H1 (cell line): Measurements from ENCODE around the gene PRMT1. TPM values are rescaled to one million over a fixed set of nuclear protein-coding genes. Genes with fewer than 3 reads are reported as not detected.
A peak's percentile ranks its signal among the peaks of the same experiment; 100 is the strongest.

Experiments used
- CTCF ChIA-PET: fragments of 300-600 bp; sonication (Branson Sonifier 250); formaldehyde crosslinking; loops from one replicate; lab custom pipeline; 2021; ENCODE audit not compliant: partially characterized antibody; lab: Charles Lee
- POLR2A ChIA-PET: fragments of 300-600 bp; sonication (Branson Sonifier 250); formaldehyde crosslinking; loops from one replicate; lab custom pipeline; 2021; ENCODE audit warnings: inconsistent platforms; ENCODE audit not compliant: partially characterized antibody; lab: Charles Lee
- DNase-seq, 2 experiments: peaks; one replicate each; pipeline versions ENCODE4 v3.0.0 to v3.0.0-alpha.2; 2010 to 2022; ENCODE audit warnings: low spot score in 2 of 2, low read depth in 1 of 2, mixed read lengths in 1 of 2
- FAIRE-seq: peaks from 2 replicates; lab custom pipeline; 2011; peaks lifted over from hg19 to GRCh38; lab: Jason Lieb, UNC
- H2AFZ ChIP-seq: 2 replicates; pipeline ENCODE4 v1.8.1; 2012; ENCODE audit warnings: low read length, inconsistent platforms
- H2AK5ac ChIP-seq: 2 replicates; pipeline ENCODE4 v1.6.1; 2013; ENCODE audit warnings: low read depth, low read length
- H2BK120ac ChIP-seq: replicated peaks from 2 replicates; pipeline ENCODE3; 2013; ENCODE audit warnings: low read depth, low read length, inconsistent platforms
- H2BK12ac ChIP-seq: 2 replicates; pipeline ENCODE4 v1.6.1; 2013; ENCODE audit warnings: low read depth, low read length
- H2BK15ac ChIP-seq: 2 replicates; pipeline ENCODE4 v1.6.1; 2013; ENCODE audit warnings: low read length
- H2BK20ac ChIP-seq: 2 replicates; pipeline ENCODE4 v1.6.1; 2013; ENCODE audit warnings: low read length
- H2BK5ac ChIP-seq: 2 replicates; pipeline ENCODE4 v1.6.1; 2013; ENCODE audit warnings: low read depth, low read length
- H3K14ac ChIP-seq: 2 replicates; pipeline ENCODE4 v1.6.1; 2013; ENCODE audit warnings: inconsistent platforms; ENCODE audit not compliant: insufficient read length
- H3K18ac ChIP-seq: 2 replicates; pipeline ENCODE4 v1.6.1; 2013; ENCODE audit warnings: low read length; ENCODE audit errors: extremely low read depth
- H3K23ac ChIP-seq: 2 replicates; pipeline ENCODE4 v1.6.1; 2013; ENCODE audit warnings: inconsistent platforms; ENCODE audit not compliant: insufficient read length
- H3K23me2 ChIP-seq: 2 replicates; pipeline ENCODE4 v1.6.1; 2013; ENCODE audit warnings: low read depth, low read length
- H3K27ac ChIP-seq: 2 replicates; pipeline ENCODE4 v1.6.1; 2011; ENCODE audit warnings: low read depth, low read length, inconsistent platforms
- H3K27me3 ChIP-seq, 4 experiments: replicated peaks in 1 of 4; 1 replicate in 1 of 4; 2 replicates in 3 of 4; pipeline versions ENCODE4 v1.6.1 to v1.8.1; 2011 to 2013; ENCODE audit warnings: low read length in 3 of 4, mild to moderate bottlenecking in 3 of 4, inconsistent platforms in 2 of 4, mixed read lengths in 2 of 4, moderate library complexity in 1 of 4; ENCODE audit not compliant: control insufficient read depth in 3 of 4, insufficient read depth in 3 of 4; ENCODE audit errors: extremely low read depth in 1 of 4
- H3K36me3 ChIP-seq, 4 experiments: 2 replicates each; pipeline versions ENCODE4 v1.6.1 to v1.8.1; 2011 to 2013; ENCODE audit warnings: mild to moderate bottlenecking in 4 of 4, low read length in 3 of 4, moderate library complexity in 2 of 4, control low read depth in 1 of 4, inconsistent platforms in 1 of 4; ENCODE audit not compliant: insufficient read depth in 4 of 4, control insufficient read depth in 2 of 4
- H3K4ac ChIP-seq: replicated peaks from 2 replicates; pipeline ENCODE3; 2013; ENCODE audit warnings: low read length, low read depth, mixed read lengths, inconsistent platforms; ENCODE audit not compliant: insufficient read length
- H3K4me1 ChIP-seq, 4 experiments: replicated peaks in 1 of 4; 1 replicate in 1 of 4; 2 replicates in 3 of 4; pipeline versions ENCODE4 v1.6.1 to v1.8.1; 2011 to 2013; ENCODE audit warnings: low read length in 3 of 4, inconsistent platforms in 2 of 4, mixed read lengths in 1 of 4; ENCODE audit not compliant: insufficient read depth in 4 of 4, control insufficient read depth in 3 of 4
- H3K4me2 ChIP-seq, 2 experiments: 2 replicates each; pipeline versions ENCODE4 v1.6.1 to v1.8.1; 2011 to 2013; ENCODE audit warnings: low read depth in 2 of 2, low read length in 2 of 2, control low read depth in 1 of 2, inconsistent platforms in 1 of 2, mild to moderate bottlenecking in 1 of 2; ENCODE audit not compliant: insufficient read depth in 1 of 2
- H3K4me3 ChIP-seq, 4 experiments: fragments of 200-600, 300-600 bp in 1 of 4; sonication (generic), shearing (Covaris generic), sonication (Bioruptor Twin) in 1 of 4; 2 replicates each; pipeline versions ENCODE4 v1.5.1 to v1.8.1; 2011 to 2016; ENCODE audit warnings: low read length in 4 of 4, low read depth in 3 of 4, control low read depth in 2 of 4, inconsistent platforms in 2 of 4, mild to moderate bottlenecking in 2 of 4, mixed read lengths in 1 of 4, moderate library complexity in 1 of 4; ENCODE audit not compliant: insufficient read depth in 2 of 4; ENCODE audit errors: extremely low read depth in 1 of 4
- H3K56ac ChIP-seq: replicated peaks from 2 replicates; pipeline ENCODE3; 2013; ENCODE audit warnings: low read depth, mild to moderate bottlenecking, mixed read lengths, low read length, inconsistent platforms; ENCODE audit not compliant: insufficient read length
- H3K79me1 ChIP-seq: 2 replicates; pipeline ENCODE4 v1.6.1; 2013; ENCODE audit warnings: low read depth, low read length, control low read depth
- H3K79me2 ChIP-seq, 2 experiments: 2 replicates each; pipeline versions ENCODE4 v1.6.1 to v1.8.1; 2012 to 2013; ENCODE audit warnings: low read length in 2 of 2, mild to moderate bottlenecking in 2 of 2, inconsistent platforms in 1 of 2; ENCODE audit not compliant: insufficient read depth in 2 of 2, control insufficient read depth in 1 of 2
- H3K9ac ChIP-seq, 4 experiments: replicated peaks in 1 of 4; 1 replicate in 1 of 4; 2 replicates in 3 of 4; pipeline versions ENCODE4 v1.6.1 to v1.8.1; 2011 to 2013; ENCODE audit warnings: low read depth in 3 of 4, low read length in 3 of 4, control low read depth in 2 of 4, mild to moderate bottlenecking in 2 of 4, moderate library complexity in 2 of 4, inconsistent platforms in 1 of 4; ENCODE audit errors: extremely low read depth in 1 of 4
- H3K9me3 ChIP-seq, 2 experiments: 2 replicates each; pipeline versions ENCODE4 v1.6.1 to v1.8.1; 2012 to 2013; ENCODE audit warnings: mild to moderate bottlenecking in 2 of 2, moderate library complexity in 2 of 2, control low read depth in 1 of 2, inconsistent platforms in 1 of 2, low read depth in 1 of 2, low read length in 1 of 2, mixed read lengths in 1 of 2; ENCODE audit not compliant: insufficient read depth in 2 of 2
- H4K20me1 ChIP-seq, 2 experiments: replicated peaks in 1 of 2; 2 replicates each; pipeline versions ENCODE3 to v1.8.1; 2011 to 2013; ENCODE audit warnings: inconsistent platforms in 2 of 2, low read length in 2 of 2, mild to moderate bottlenecking in 1 of 2; ENCODE audit not compliant: insufficient read depth in 2 of 2, control insufficient read depth in 1 of 2
- H4K5ac ChIP-seq: 2 replicates; pipeline ENCODE4 v1.6.1; 2013; ENCODE audit warnings: low read length, low read depth, mixed read lengths, inconsistent platforms; ENCODE audit not compliant: insufficient read length
- H4K8ac ChIP-seq: 2 replicates; pipeline ENCODE4 v1.8.0; 2013; ENCODE audit warnings: mild to moderate bottlenecking, moderate library complexity, low read length, inconsistent platforms; ENCODE audit not compliant: insufficient read depth; ENCODE audit errors: extremely low read depth
- H4K91ac ChIP-seq: replicated peaks from 2 replicates; pipeline ENCODE3; 2013; ENCODE audit warnings: low read length, mixed read lengths, inconsistent platforms; ENCODE audit not compliant: insufficient read length
- POLR2AphosphoS5 ChIP-seq: IDR thresholded peaks from 2 replicates; pipeline ENCODE4 v1.6.1; 2011; ENCODE audit warnings: low read depth, low read length
- RBBP5 ChIP-seq: IDR thresholded peaks from 2 replicates; pipeline ENCODE4 v1.7.1; 2012; ENCODE audit warnings: low read depth, mild to moderate bottlenecking, inconsistent platforms, low read length, moderate library complexity, borderline replicate concordance
- SUZ12 ChIP-seq: fragments of 200-600 bp; sonication (generic); IDR thresholded peaks from 2 replicates; pipeline ENCODE4 v1.6.1; 2012; ENCODE audit warnings: mild to moderate bottlenecking, inconsistent platforms, low read length, moderate library complexity, mixed read lengths
- TAF7 ChIP-seq: optimal IDR thresholded peaks from 2 replicates; pipeline ENCODE3; 2011; ENCODE audit warnings: low read depth, mild to moderate bottlenecking, inconsistent platforms, low read length, moderate library complexity, borderline replicate concordance
- WGBS, 2 experiments: shearing (Covaris generic) in 1 of 2; methylation state at CpG; one replicate each; pipeline versions ENCODE4 v1.1.6 to v1.1.7; 2013 to 2015; ENCODE audit warnings: low lambda C conversion rate in 2 of 2, mixed read lengths in 2 of 2, inconsistent platforms in 1 of 2, low coverage in 1 of 2, missing lambda C conversion rate in 1 of 2; ENCODE audit not compliant: insufficient replicate concordance in 2 of 2, insufficient coverage in 1 of 2, insufficient read length in 1 of 2; ENCODE audit errors: extremely low coverage in 1 of 2, missing lambda C conversion rate in 1 of 2; 5-methylcytosine and 5-hydroxymethylcytosine counted together
- polyA plus RNA-seq, 7 experiments: library from polyadenylated mRNA; depleted of rRNA in 3 of 7; stranded (reverse) in 5 of 7; unstranded in 2 of 7; fragments of >200 nt in 5 of 7; fragments of 200-250 nt in 2 of 7; gene quantifications; 1 replicate in 5 of 7; 2 replicates in 1 of 7; 4 replicates in 1 of 7; pipeline versions ENCODE4 v1.2.1 to v1.2.3, GENCODE V29; 2011 to 2013; ENCODE audit warnings: missing spikeins in 2 of 7, mixed read lengths in 2 of 7
- total RNA-seq: library from RNA; stranded (reverse); fragmentation: NEBNext Ultra II Directional; extraction: Animal tissue kit (Norgen Biotek cat#: 25700); gene quantifications from 2 replicates; pipeline ENCODE4 v1.2.1, GENCODE V29; 2021

PRMT1 gene
- total and polyA plus RNA-seq, 2 of the 8 experiments (the other 6 are each of a cell fraction or from before 2014, with no cell fraction given), result 561 to 1,215 TPM

GRCh38 chr19:49631610-49632192, 45.4 kb upstream of the PRMT1 start:
- Histone ChIP-seq H2BK20ac (no peak overlapping the region), H3K14ac (no peak overlapping the region), H2BK12ac (no peak overlapping the region), H3K9ac (no peak overlapping the region), H3K4me1 (peaks cover 0 to 17% (median 3%) of the 10 kb centered on the region in 4 experiments; a peak in 4 of 7 replicates), H3K36me3 (peaks cover 0 to 12% (median under 1%) of the 10 kb centered on the region in 4 experiments; a peak in 5 of 8 replicates), H4K20me1 (peaks cover 0 to 2% of the 10 kb centered on the region in 2 experiments), H2AK5ac (no peak overlapping the region), H2AFZ (no peak overlapping the region), H3K4me3 (no peak overlapping the region), H4K5ac (no peak overlapping the region), H2BK120ac (no peak overlapping the region), H3K56ac (no peak overlapping the region), H3K23ac (no peak overlapping the region), H4K8ac (no peak overlapping the region), H3K4me2 (no peak overlapping the region), H2BK15ac (no peak overlapping the region), H3K18ac (no peak overlapping the region), H3K79me1 (no peaks in the 10 kb centered on the region), H3K4ac (no peak overlapping the region), H4K91ac (no peak overlapping the region), H3K27me3 (no peaks in the 10 kb centered on the region), H3K27ac (no peak overlapping the region), H3K23me2 (no peaks in the 10 kb centered on the region), H3K9me3 (no peaks in the 10 kb centered on the region), H3K79me2 (no peaks in the 10 kb centered on the region), H2BK5ac (no peak overlapping the region)
- WGBS, 2 experiments, result 85% methylated on average over 19 of the region's 19 CpGs; no CpG with 5 or more reads in 1 of the 2 experiments
- ChIA-PET CTCF (interaction anchor here (0.6 to 1.2 kb wide), 6 partner anchors 8 to 286 kb away, joined by 3 to 4 read pairs (median 3); partner anchors contain the start of gene RRAS), POLR2A (interaction anchor here (0.8 to 50.7 kb wide), 9 partner anchors 8 to 135 kb away, joined by 3 to 840 read pairs (median 4); partner anchors contain the start of genes NOSIP, PRMT1, PRR12 and PRRG2)
- FAIRE-seq (no peak), DNase-seq (no peak)
- no peak for TF ChIP-seq SUZ12
- no peak for TF ChIP-seq TAF7
- 0 out of 2 replicates have a peak, but pooled peaks have one; percentile 38 for TF ChIP-seq POLR2AphosphoS5
- no peak for TF ChIP-seq RBBP5
